HepG2 (cell line): ENCODE data around the gene PLEKHG7. TPM values are rescaled to one million over a fixed set of nuclear protein-coding genes. Genes with fewer than 3 reads are reported as not detected.

ENCODE experiments used
- ATAC-seq: fragments of 200-7000 bp; cut with Tn5 transposase; 3 replicates; pipeline ENCODE4 v1.9.1; 2020; ENCODE audit warnings: mild to moderate bottlenecking, moderate library complexity
- BruUV-seq: library from RNA; stranded (reverse); fragments of 400-500 nt; replicated peaks from 2 replicates; lab custom pipeline; 2021; lab: Mats Ljungman, UMichigan
- CTCF ChIA-PET: fragments of 300-600 bp; formaldehyde crosslinking; extraction: SDS; loops from one replicate; lab custom pipeline; 2021; ENCODE audit warnings: low total read pairs, inconsistent platforms, low intra/inter-chr PET ratio; lab: Yijun Ruan, JAX
- POLR2A ChIA-PET: fragments of 350-600 bp; sonication (Branson Sonifier 250); formaldehyde crosslinking; loops from one replicate; lab custom pipeline; 2020; ENCODE audit warnings: antibody characterized with exemption, inconsistent platforms; lab: Yijun Ruan, JAX
- DNase-seq: peaks from one replicate; pipeline ENCODE4 v3.0.0-alpha.2; 2015; ENCODE audit warnings: low spot score
- FAIRE-seq: peaks from 3 replicates; lab custom pipeline; 2011; peaks lifted over from hg19 to GRCh38; lab: Jason Lieb, UNC
- H2AFZ ChIP-seq: one replicate; pipeline ENCODE4 v1.6.1; 2011; ENCODE audit warnings: low read length, inconsistent platforms
- H3K27ac ChIP-seq: fragments of 300-600 bp; 3 replicates; pipeline ENCODE4 v1.8.0; 2011; ENCODE audit warnings: mixed run types, mild to moderate bottlenecking, mixed read lengths, low read length, inconsistent platforms; ENCODE audit not compliant: insufficient read depth; ENCODE audit errors: extremely low read length
- H3K27me3 ChIP-seq, 2 experiments: fragments of 200-600 bp in 1 of 2; 2 replicates in 1 of 2; 3 replicates in 1 of 2; pipeline versions ENCODE4 v1.6.0 to v1.8.0; 2011; ENCODE audit warnings: low read length in 2 of 2, mild to moderate bottlenecking in 2 of 2, moderate library complexity in 2 of 2, inconsistent platforms in 1 of 2; ENCODE audit not compliant: insufficient read depth in 2 of 2, control insufficient read depth in 1 of 2
- H3K36me3 ChIP-seq, 2 experiments: fragments of 200-600 bp in 1 of 2; replicated peaks in 1 of 2; 2 replicates in 1 of 2; 3 replicates in 1 of 2; pipeline versions ENCODE4 v1.5.1 to v1.8.0; 2011; ENCODE audit warnings: low read length in 2 of 2, inconsistent platforms in 1 of 2; ENCODE audit not compliant: insufficient read depth in 2 of 2, control insufficient read depth in 1 of 2
- H3K4me1 ChIP-seq: 2 replicates; pipeline ENCODE4 v1.5.1; 2012; ENCODE audit warnings: low read length, inconsistent platforms; ENCODE audit not compliant: insufficient read depth
- H3K4me2 ChIP-seq: 2 replicates; pipeline ENCODE4 v1.6.0; 2011; ENCODE audit warnings: low read depth, low read length, inconsistent platforms
- H3K4me3 ChIP-seq, 3 experiments: fragments of 200-600 bp in 1 of 3; sonication (generic), shearing (Covaris generic) in 1 of 3; replicated peaks in 1 of 3; 2 replicates each; pipeline ENCODE4 v1.5.1; 2011 to 2016; ENCODE audit warnings: low read length in 3 of 3, inconsistent platforms in 2 of 3, low read depth in 2 of 3, mild to moderate bottlenecking in 2 of 3, control low read depth in 1 of 3, mixed read lengths in 1 of 3; ENCODE audit not compliant: insufficient read depth in 1 of 3
- H3K79me2 ChIP-seq: one replicate; pipeline ENCODE4 v1.6.1; 2011; ENCODE audit warnings: low read length, inconsistent platforms; ENCODE audit not compliant: insufficient read depth
- H3K9ac ChIP-seq: 2 replicates; pipeline ENCODE4 v1.6.0; 2011; ENCODE audit warnings: mild to moderate bottlenecking, low read depth, low read length, inconsistent platforms; ENCODE audit not compliant: insufficient read depth
- H3K9me3 ChIP-seq: 2 replicates; pipeline ENCODE4 v1.5.1; 2012; ENCODE audit warnings: mild to moderate bottlenecking, low read length
- H4K20me1 ChIP-seq: 2 replicates; pipeline ENCODE4 v1.6.0; 2011; ENCODE audit warnings: inconsistent platforms, mild to moderate bottlenecking, low read length, moderate library complexity; ENCODE audit not compliant: insufficient read depth
- FOXO1 ChIP-seq: sonication (generic); formaldehyde crosslinking; IDR thresholded peaks from 2 replicates; pipeline ENCODE4 v1.4.0; 2020; ENCODE audit warnings: missing genetic modification reagents
- HNRNPK ChIP-seq: fragments of 200-400 bp; formaldehyde crosslinking; IDR thresholded peaks from 2 replicates; pipeline ENCODE4 v1.6.1; 2018; ENCODE audit warnings: low read length, low read depth, moderate library complexity, mild to moderate bottlenecking; ENCODE audit not compliant: poor library complexity, severe bottlenecking
- MBNL3 ChIP-seq: fragments of 250-450 bp; sonication (Bioruptor Pico); conservative IDR thresholded peaks from 2 replicates; pipeline ENCODE4 v1.8.0; 2022; ENCODE audit warnings: mild to moderate bottlenecking, inconsistent platforms
- MED13 ChIP-seq: sonication (generic); formaldehyde crosslinking; IDR thresholded peaks from 2 replicates; pipeline ENCODE4 v1.5.0; 2020; ENCODE audit warnings: missing genetic modification reagents
- MLLT10 ChIP-seq: sonication (generic); formaldehyde crosslinking; IDR thresholded peaks from 2 replicates; pipeline ENCODE4 v1.4.0; 2020; ENCODE audit warnings: missing genetic modification reagents
- NAIF1 ChIP-seq: sonication (generic); formaldehyde crosslinking; IDR thresholded peaks from 2 replicates; pipeline ENCODE4 v1.5.0; 2020; ENCODE audit warnings: mild to moderate bottlenecking, missing genetic modification reagents, borderline replicate concordance
- NR1H2 ChIP-seq: sonication (generic); formaldehyde crosslinking; IDR thresholded peaks from 2 replicates; pipeline ENCODE4 v1.8.1; 2022; ENCODE audit warnings: low read depth, missing genetic modification reagents, borderline replicate concordance
- NRL ChIP-seq: sonication (generic); formaldehyde crosslinking; IDR thresholded peaks from 2 replicates; pipeline ENCODE4 v1.5.0; 2020; ENCODE audit warnings: missing genetic modification reagents, mild to moderate bottlenecking, moderate library complexity, borderline replicate concordance
- PATZ1 ChIP-seq: sonication (generic); formaldehyde crosslinking; IDR thresholded peaks from 2 replicates; pipeline ENCODE4 v1.4.0; 2020; ENCODE audit warnings: missing genetic modification reagents
- PBX2 ChIP-seq: IDR thresholded peaks from 2 replicates; pipeline ENCODE4 v1.6.1; 2016; ENCODE audit warnings: control low read depth
- RFXANK ChIP-seq: IDR thresholded peaks from 2 replicates; pipeline ENCODE4 v1.6.1; 2016
- SP1 ChIP-seq, 2 experiments: fragments of 450-650 bp in 1 of 2; sonication (generic) in 1 of 2; formaldehyde crosslinking in 1 of 2; IDR thresholded peaks; 2 replicates each; pipeline versions ENCODE4 v1.4.0 to v1.6.1; 2016 to 2020; ENCODE audit warnings: missing genetic modification reagents in 1 of 2
- YEATS4 ChIP-seq: sonication (generic); formaldehyde crosslinking; IDR thresholded peaks from 2 replicates; pipeline ENCODE4 v1.4.0; 2020; ENCODE audit warnings: missing genetic modification reagents, borderline replicate concordance
- ZBTB20 ChIP-seq: sonication (generic); formaldehyde crosslinking; IDR thresholded peaks from 2 replicates; pipeline ENCODE4 v1.8.1; 2023; ENCODE audit warnings: missing genetic modification reagents, low read depth, mild to moderate bottlenecking, borderline replicate concordance
- ZIK1 ChIP-seq: sonication (generic); formaldehyde crosslinking; IDR thresholded peaks from 2 replicates; pipeline ENCODE4 v1.5.0; 2020; ENCODE audit warnings: mild to moderate bottlenecking, low read depth, missing genetic modification reagents, borderline replicate concordance
- ZNF382 ChIP-seq: sonication (generic); formaldehyde crosslinking; IDR thresholded peaks from 2 replicates; pipeline ENCODE4 v1.5.0; 2020; ENCODE audit warnings: missing genetic modification reagents, mild to moderate bottlenecking, borderline replicate concordance
- ZNF572 ChIP-seq: sonication (generic); formaldehyde crosslinking; IDR thresholded peaks from 2 replicates; pipeline ENCODE4 v1.5.1; 2020; ENCODE audit warnings: mild to moderate bottlenecking, missing genetic modification reagents
- ZNF7 ChIP-seq: IDR thresholded peaks from 2 replicates; pipeline ENCODE4 v1.6.1; 2016; ENCODE audit warnings: missing biosample characterization, missing genetic modification reagents
- in situ Hi-C: cut with HindIII; loops from 2 replicates; pipeline ENCODE4 v1.10.0; 2017; ENCODE audit warnings: low pct_unique_long_range_greater_than_20kb; ENCODE audit not compliant: extremely low pct_ligation_motif_present
- intact Hi-C: fragments of 100-400 bp; cut with micrococcal nuclease; formaldehyde crosslinking; loops from one replicate; pipeline ENCODE4 v1.10.0; 2022; ENCODE audit not compliant: unreplicated experiment
- polyA plus RNA-seq, 8 experiments: library from polyadenylated mRNA; depleted of rRNA in 3 of 8; stranded (reverse) in 7 of 8; unstranded in 1 of 8; fragments of >200 nt; fragmentation: Illumina TruSeq in 4 of 8; extraction: Trizol in 4 of 8; gene quantifications; 2 replicates each; pipeline versions ENCODE4 v1.2.1 to v1.2.3, GENCODE V29; 2011 to 2016; ENCODE audit warnings: low read depth in 4 of 8, missing spikeins in 1 of 8, mixed read lengths in 1 of 8; ENCODE audit not compliant: insufficient read depth in 1 of 8
- total RNA-seq, 5 experiments: library from RNA; depleted of rRNA; stranded (reverse); fragments of >200 nt; fragmentation: Illumina TruSeq; extraction: Trizol; gene quantifications; 2 replicates each; pipeline ENCODE4 v1.2.3, GENCODE V29; 2016; ENCODE audit warnings: low read depth in 1 of 5

Gene PLEKHG7
- total and polyA plus RNA-seq, 2 of the 13 experiments (the other 11 are each of a cell fraction or from before 2014, with no cell fraction given), result not detected

- Histone ChIP-seq H3K27me3 (no peaks in the 10 kb centered on the region), H3K9ac (no peak overlapping the region), H3K36me3 (peaks cover 1 to 16% of the 10 kb centered on the region in 2 experiments; a peak in 3 of 5 replicates), H3K4me2 (no peak overlapping the region), H3K4me1 (no peaks in the 10 kb centered on the region), H3K9me3 (no peaks in the 10 kb centered on the region), H3K4me3 (no peak overlapping the region), H4K20me1 (no peaks in the 10 kb centered on the region)
- CTCF ChIA-PET, result no interaction called here
- ATAC-seq (no peak), DNase-seq (no peak)
- in situ Hi-C loops, result no loop called here
- no TSS peak for BruUV-seq
- no peak for TF ChIP-seq NRL (CRISPR knock-in tag)
- TF ChIP-seq, all 625 proteins: peak for 0
- Histone ChIP-seq H3K79me2 (no peaks in the 10 kb centered on the region), H2AFZ (no peak overlapping the region), H3K27ac (no peak overlapping the region)
- intact Hi-C loops, result no loop called here
- no peak for FAIRE-seq
- POLR2A ChIA-PET, result no interaction called here
Observed at GRCh38 chr12:92794814-92795213, 92.0 kb downstream of the PLEKHG7 start.

GRCh38 chr12:92796650-92797049 lies 93.9 kb downstream of the PLEKHG7 start:
- no peak overlapping the region for H3K4me2 ChIP-seq
- H3K27ac ChIP-seq, result no peak overlapping the region
- no peak overlapping the region for H3K9ac ChIP-seq
- no peaks in the 10 kb centered on the region for H3K79me2 ChIP-seq
- CTCF ChIA-PET, result no interaction called here
- POLR2A ChIA-PET, result no interaction called here
- DNase-seq (no peak), ATAC-seq (no peak), FAIRE-seq (no peak)
- no peaks in the 10 kb centered on the region for H3K4me1 ChIP-seq
- BruUV-seq, result no TSS peak
- H4K20me1 ChIP-seq, result no peaks in the 10 kb centered on the region
- no peaks in the 10 kb centered on the region for H3K27me3 ChIP-seq
- intact Hi-C loops, result no loop called here
- H2AFZ ChIP-seq, result no peak overlapping the region
- in situ Hi-C loops, result no loop called here
- no peak overlapping the region for H3K4me3 ChIP-seq
- no peaks in the 10 kb centered on the region for H3K9me3 ChIP-seq
- peaks cover 1 to 26% of the 10 kb centered on the region in 2 experiments; a peak in 3 of 5 replicates for H3K36me3 ChIP-seq
- TF ChIP-seq MED13 (no peak), ZIK1 (CRISPR knock-in tag) (no peak), PBX2 (CRISPR knock-in tag) (no peak), PATZ1 (CRISPR knock-in tag) (no peak), MBNL3 (CRISPR knock-in tag) (no peak), FOXO1 (CRISPR knock-in tag) (no peak), ZNF382 (CRISPR knock-in tag) (no peak), ZNF572 (CRISPR knock-in tag) (no peak), RFXANK (no peak), YEATS4 (CRISPR knock-in tag) (no peak), ZNF7 (CRISPR knock-in tag) (no peak), NAIF1 (CRISPR knock-in tag) (no peak), SP1 (IDR thresholded peaks at IDR 0.05) (no peak), SP1 (CRISPR knock-in tag; IDR thresholded peaks at IDR 0.05) (no peak), HNRNPK (no peak), NR1H2 (CRISPR knock-in tag) (no peak), ZBTB20 (CRISPR knock-in tag) (no peak), MLLT10 (CRISPR knock-in tag) (no peak)
